AG09309 (cell line): ENCODE data around the gene EYS.
"Not testable (repeated sequence)": the region's sequence is repeated elsewhere in the genome, so short reads cannot be mapped to it uniquely, and the experiment has no call there.

ENCODE experiments used
- DNase-seq: peaks from one replicate; pipeline ENCODE4 v3.0.0-alpha.2; 2010; ENCODE audit warnings: low read depth
- H3K4me3 ChIP-seq: 2 replicates; pipeline ENCODE4 v1.5.1; 2011; ENCODE audit warnings: mild to moderate bottlenecking, low read depth, low read length, moderate library complexity; ENCODE audit not compliant: control insufficient read depth
- TF ChIP-seq, protein P1 (sequence below): IDR thresholded peaks from 2 replicates; pipeline ENCODE4 v1.5.1; 2011; ENCODE audit warnings: mild to moderate bottlenecking, low read depth, low read length, inconsistent platforms; ENCODE audit not compliant: insufficient read depth, control insufficient read depth; ENCODE audit errors: missing control alignments

EYS gene

DNA sequence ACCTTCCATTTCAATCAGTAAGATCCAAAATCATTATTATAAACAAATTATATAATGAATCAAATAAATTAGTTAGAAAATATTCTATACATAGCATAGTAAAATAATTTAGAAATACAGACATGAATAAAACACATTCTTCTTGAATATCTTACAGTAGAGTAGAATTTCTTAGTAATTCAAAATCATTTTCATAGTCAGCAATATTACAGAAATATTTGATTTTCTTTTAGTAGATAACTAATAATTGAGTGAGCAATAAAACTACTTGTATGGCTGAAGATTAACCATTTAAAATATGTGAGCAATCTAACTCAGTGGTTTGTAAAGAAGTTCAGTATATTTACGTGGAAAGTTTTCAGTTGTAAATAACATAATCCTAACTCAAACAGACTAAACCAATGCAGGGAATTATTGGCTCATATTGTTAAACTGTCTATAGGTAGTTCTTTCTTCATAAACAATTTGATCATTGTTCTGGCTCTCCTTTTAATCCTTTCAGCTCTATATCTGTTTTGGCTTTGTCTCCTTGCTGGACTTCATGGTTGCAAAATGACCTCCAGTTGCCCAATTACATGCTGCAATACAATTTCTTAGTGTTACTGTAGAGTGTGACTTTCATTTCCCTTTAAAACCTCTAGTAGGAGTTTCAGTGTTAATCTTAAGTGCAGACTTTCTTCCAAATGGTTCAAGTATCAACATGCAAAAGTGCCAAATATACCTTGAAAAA is 307.5 kb downstream of the EYS start:
- H3K4me3 ChIP-seq, result no peak overlapping the region
- no peak for DNase-seq
- TF ChIP-seq, protein P1, sequence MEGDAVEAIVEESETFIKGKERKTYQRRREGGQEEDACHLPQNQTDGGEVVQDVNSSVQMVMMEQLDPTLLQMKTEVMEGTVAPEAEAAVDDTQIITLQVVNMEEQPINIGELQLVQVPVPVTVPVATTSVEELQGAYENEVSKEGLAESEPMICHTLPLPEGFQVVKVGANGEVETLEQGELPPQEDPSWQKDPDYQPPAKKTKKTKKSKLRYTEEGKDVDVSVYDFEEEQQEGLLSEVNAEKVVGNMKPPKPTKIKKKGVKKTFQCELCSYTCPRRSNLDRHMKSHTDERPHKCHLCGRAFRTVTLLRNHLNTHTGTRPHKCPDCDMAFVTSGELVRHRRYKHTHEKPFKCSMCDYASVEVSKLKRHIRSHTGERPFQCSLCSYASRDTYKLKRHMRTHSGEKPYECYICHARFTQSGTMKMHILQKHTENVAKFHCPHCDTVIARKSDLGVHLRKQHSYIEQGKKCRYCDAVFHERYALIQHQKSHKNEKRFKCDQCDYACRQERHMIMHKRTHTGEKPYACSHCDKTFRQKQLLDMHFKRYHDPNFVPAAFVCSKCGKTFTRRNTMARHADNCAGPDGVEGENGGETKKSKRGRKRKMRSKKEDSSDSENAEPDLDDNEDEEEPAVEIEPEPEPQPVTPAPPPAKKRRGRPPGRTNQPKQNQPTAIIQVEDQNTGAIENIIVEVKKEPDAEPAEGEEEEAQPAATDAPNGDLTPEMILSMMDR, result no peak

DNA sequence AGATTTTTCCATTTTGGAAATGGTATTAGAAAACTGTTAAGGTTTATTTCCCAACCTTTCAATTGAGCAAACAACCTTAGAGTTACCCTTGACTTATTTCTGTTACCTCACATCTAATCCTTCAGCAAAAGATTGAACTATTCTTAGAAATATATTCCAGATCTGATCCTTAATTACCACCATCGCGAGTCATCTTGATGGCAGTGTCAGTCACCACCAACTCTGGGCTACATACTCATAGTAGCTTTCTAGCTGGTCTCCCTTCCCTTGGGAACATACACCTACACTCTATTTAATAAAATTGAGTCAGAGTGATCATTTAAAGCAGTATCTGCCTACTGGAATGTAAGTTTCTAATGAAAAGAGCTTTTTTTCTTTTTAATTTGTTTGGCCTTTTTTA is 308.2 kb downstream of the EYS start:
- TF ChIP-seq, protein P1, result no peak
- no peak for DNase-seq
- H3K4me3 ChIP-seq, result no peak overlapping the region

DNA sequence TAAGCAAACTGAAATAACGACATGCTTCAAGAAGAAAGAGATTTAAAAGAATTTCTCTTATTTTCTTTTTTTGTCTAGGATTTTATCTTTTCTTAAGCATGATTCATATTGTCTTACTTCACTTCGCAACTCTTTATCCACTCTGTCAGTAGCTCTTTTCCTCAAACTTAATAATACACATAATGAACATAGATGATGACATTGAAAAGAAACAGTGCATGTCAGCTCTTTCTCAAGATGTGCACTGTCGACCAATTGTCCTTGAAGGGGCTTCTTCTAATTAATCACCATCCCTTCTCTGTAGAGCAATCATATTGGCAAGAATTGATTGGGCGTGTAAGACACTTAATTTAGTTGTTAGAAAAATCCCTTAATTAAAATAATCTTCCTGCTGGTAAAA is 356.5 kb downstream of the EYS start:
- TF ChIP-seq, protein P1, result no peak
- H3K4me3 ChIP-seq, result no peak overlapping the region
- no peak for DNase-seq

DNA sequence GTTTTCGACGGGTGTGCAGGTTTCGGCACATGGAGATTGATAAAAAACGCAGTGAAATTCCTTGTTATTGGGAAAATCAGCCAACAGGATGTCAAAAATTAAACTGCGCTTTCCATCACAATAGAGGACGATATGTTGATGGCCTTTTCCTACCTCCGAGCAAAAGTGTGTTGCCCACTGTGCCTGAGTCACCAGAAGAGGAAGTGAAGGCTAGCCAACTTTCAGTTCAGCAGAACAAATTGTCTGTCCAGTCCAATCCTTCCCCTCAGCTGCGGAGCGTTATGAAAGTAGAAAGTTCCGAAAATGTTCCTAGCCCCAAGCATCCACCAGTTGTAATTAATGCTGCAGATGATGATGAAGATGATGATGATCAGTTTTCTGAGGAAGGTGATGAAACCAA is 404.4 kb downstream of the EYS start:
- H3K4me3 ChIP-seq, DNase-seq: not testable (repeated sequence)

DNA sequence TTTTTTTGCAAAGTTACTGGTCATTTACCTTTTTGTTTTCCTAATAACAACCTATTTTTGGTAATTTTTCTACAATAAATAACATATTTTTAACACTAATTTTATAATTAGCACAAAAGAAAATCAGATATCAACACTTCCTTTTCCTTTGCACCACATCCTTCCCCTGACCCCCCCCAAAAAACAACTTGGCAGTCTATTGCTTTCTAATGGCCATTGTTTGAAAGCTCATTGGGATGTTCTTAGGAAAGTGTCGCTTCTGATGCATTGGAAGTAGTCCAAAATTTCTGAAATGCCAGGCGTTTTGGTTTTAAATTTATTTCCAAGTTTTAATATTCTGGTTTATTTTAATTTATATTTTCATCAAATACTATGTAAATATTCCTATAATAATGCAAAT is 407.8 kb downstream of the EYS start:
- H3K4me3 ChIP-seq, result no peak overlapping the region
- TF ChIP-seq, protein P1, result no peak
- DNase-seq, result no peak

DNA sequence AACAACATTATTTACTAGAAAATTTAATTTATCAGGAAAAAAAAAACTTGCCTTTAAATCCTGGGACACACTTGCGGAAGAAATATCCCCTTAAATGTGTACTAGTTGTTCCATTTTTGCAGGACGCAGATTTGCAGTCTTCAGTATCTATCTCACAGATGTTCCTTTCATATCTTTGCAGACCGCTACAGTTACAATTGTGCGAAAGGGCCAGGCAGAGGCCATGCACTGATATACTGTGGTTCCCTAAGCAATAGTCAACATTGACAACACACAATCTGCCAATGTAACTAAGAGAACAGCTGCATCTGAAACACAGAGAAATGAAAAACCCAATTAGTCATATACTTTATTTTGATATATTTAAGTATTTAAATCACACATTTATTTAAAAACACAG is 411.2 kb downstream of the EYS start:
- DNase-seq, result no peak
- no peak overlapping the region for H3K4me3 ChIP-seq
- TF ChIP-seq, protein P1, result no peak

DNA sequence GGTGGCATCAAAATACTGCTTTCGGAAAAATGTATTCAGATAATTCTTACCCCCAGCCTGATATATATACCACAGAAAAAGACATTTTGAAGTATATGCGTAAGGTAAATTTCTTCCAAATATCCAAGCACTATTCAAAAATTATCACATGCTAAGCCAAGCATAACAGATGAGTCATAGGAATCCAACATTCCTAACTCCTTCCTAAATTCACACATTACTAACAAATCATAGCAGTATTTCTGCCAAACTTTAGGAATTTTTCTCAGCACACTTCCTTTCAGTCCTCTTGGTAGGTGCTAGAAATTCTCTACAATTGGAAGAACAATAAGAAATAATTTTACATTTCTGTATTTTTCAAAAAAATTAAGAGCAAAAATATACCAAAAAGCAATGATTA is 417.5 kb downstream of the EYS start:
- DNase-seq, result no peak
- no peak overlapping the region for H3K4me3 ChIP-seq
- TF ChIP-seq, protein P1, result no peak
